WERI-Rb-1 (cell line): ENCODE measurements around the gene GPC5.

Experiments used
- DNase-seq: peaks from one replicate; pipeline ENCODE4 v3.0.0-alpha.2; 2020
- H3K27ac ChIP-seq: fragments of 250-450 bp; sonication (Bioruptor Pico); 2 replicates; pipeline ENCODE4 v1.5.1; 2020; ENCODE audit warnings: mild to moderate bottlenecking, moderate library complexity
- H3K27me3 ChIP-seq: fragments of 250-450 bp; sonication (Bioruptor Pico); 2 replicates; pipeline ENCODE4 v1.5.1; 2021; ENCODE audit warnings: mild to moderate bottlenecking, low read depth, moderate library complexity; ENCODE audit not compliant: insufficient read depth, severe bottlenecking
- H3K36me3 ChIP-seq: fragments of 250-450 bp; sonication (Bioruptor Pico); 2 replicates; pipeline ENCODE4 v1.5.1; 2020; ENCODE audit warnings: mild to moderate bottlenecking, moderate library complexity
- H3K4me3 ChIP-seq: 2 replicates; pipeline ENCODE4 v1.5.1; 2011; ENCODE audit warnings: low read depth, mild to moderate bottlenecking, control low read depth, low read length
- H3K9me3 ChIP-seq: fragments of 250-450 bp; sonication (Bioruptor Pico); 2 replicates; pipeline ENCODE4 v1.5.1; 2021; ENCODE audit warnings: mild to moderate bottlenecking, moderate library complexity; ENCODE audit not compliant: severe bottlenecking
- TF ChIP-seq, protein P1 (sequence below): IDR thresholded peaks from 2 replicates; pipeline ENCODE4 v1.5.1; 2011; ENCODE audit warnings: low read depth, mild to moderate bottlenecking, control low read depth, inconsistent platforms, low read length

The GPC5 gene

DNA sequence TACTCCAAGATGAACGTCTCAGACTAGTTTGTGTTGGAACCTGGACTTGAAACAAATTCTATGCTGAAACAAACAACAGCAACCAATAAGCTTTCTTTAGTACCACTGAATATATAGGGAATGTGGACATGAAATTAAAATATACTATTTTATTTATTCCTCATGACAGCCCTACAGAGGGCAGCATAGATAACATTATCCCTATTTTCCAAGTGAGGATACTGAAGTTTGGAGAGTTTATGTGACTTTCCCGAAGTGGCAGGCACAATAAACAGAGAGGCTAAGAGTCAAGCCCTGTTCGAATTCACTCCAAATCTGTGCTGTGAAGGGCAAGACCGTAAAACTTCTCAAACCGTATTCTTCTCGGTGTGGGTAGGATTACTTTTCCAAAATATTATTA, 1318.3 kb downstream of the GPC5 start:
- Histone ChIP-seq H3K9me3 (no peaks in the 10 kb centered on the region), H3K4me3 (no peak overlapping the region), H3K27me3 (no peaks in the 10 kb centered on the region), H3K36me3 (no peaks in the 10 kb centered on the region), H3K27ac (no peak overlapping the region)
- DNase-seq: no peak
- TF ChIP-seq, protein P1, sequence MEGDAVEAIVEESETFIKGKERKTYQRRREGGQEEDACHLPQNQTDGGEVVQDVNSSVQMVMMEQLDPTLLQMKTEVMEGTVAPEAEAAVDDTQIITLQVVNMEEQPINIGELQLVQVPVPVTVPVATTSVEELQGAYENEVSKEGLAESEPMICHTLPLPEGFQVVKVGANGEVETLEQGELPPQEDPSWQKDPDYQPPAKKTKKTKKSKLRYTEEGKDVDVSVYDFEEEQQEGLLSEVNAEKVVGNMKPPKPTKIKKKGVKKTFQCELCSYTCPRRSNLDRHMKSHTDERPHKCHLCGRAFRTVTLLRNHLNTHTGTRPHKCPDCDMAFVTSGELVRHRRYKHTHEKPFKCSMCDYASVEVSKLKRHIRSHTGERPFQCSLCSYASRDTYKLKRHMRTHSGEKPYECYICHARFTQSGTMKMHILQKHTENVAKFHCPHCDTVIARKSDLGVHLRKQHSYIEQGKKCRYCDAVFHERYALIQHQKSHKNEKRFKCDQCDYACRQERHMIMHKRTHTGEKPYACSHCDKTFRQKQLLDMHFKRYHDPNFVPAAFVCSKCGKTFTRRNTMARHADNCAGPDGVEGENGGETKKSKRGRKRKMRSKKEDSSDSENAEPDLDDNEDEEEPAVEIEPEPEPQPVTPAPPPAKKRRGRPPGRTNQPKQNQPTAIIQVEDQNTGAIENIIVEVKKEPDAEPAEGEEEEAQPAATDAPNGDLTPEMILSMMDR: no peak

GRCh38 chr13:92717857-92718256, 1319.4 kb downstream of the GPC5 start:
- TF ChIP-seq, protein P1: no peak
- H3K9me3 ChIP-seq: no peaks in the 10 kb centered on the region
- H3K27me3 ChIP-seq: no peaks in the 10 kb centered on the region
- H3K27ac ChIP-seq: no peak overlapping the region
- no peaks in the 10 kb centered on the region for H3K36me3 ChIP-seq
- DNase-seq: no peak
- H3K4me3 ChIP-seq: no peak overlapping the region

- no peak overlapping the region for H3K4me3 ChIP-seq
- no peak overlapping the region for H3K27ac ChIP-seq
- no peak for DNase-seq
- TF ChIP-seq, protein P1: no peak
- no peaks in the 10 kb centered on the region for H3K36me3 ChIP-seq
- no peaks in the 10 kb centered on the region for H3K27me3 ChIP-seq
- no peaks in the 10 kb centered on the region for H3K9me3 ChIP-seq
These were observed 1321.4 kb downstream of the GPC5 start for GRCh38 chr13:92719868-92720267.

DNA sequence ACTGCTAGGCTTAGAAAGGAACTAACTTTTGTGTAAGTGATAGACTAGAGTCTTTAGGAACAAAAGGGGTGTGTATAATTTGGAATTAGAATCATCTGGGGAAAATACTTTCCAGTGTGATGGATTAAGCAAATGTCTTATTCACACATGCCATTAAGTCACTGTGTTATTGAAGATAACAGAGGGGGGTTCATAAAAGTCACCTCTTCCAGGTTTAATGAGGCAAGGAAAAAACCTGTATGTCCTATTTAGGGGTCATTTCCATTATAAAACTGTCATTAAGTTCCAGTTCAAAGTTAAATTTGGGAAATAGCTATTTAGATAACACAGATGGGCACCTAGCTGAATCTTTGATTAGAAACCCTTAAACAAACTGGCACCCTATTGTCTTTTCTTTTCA, 1323.2 kb downstream of the GPC5 start:
- TF ChIP-seq, protein P1: no peak
- Histone ChIP-seq H3K36me3 (no peaks in the 10 kb centered on the region), H3K27ac (no peak overlapping the region), H3K27me3 (no peaks in the 10 kb centered on the region), H3K4me3 (no peak overlapping the region), H3K9me3 (no peaks in the 10 kb centered on the region)
- DNase-seq: no peak

GRCh38 chr13:92727118-92727517, 1328.7 kb downstream of the GPC5 start:
- H3K36me3 ChIP-seq: no peaks in the 10 kb centered on the region
- DNase-seq: no peak
- H3K4me3 ChIP-seq: no peak overlapping the region
- no peak overlapping the region for H3K27ac ChIP-seq
- TF ChIP-seq, protein P1: no peak
- H3K27me3 ChIP-seq: no peaks in the 10 kb centered on the region
- no peaks in the 10 kb centered on the region for H3K9me3 ChIP-seq

- H3K36me3 ChIP-seq: no peaks in the 10 kb centered on the region
- no peak for DNase-seq
- no peaks in the 10 kb centered on the region for H3K9me3 ChIP-seq
- H3K27ac ChIP-seq: no peak overlapping the region
- H3K27me3 ChIP-seq: no peaks in the 10 kb centered on the region
- no peak overlapping the region for H3K4me3 ChIP-seq
- TF ChIP-seq, protein P1: no peak
These were observed 1335.6 kb downstream of the GPC5 start for GRCh38 chr13:92734068-92734467.
